Measurements from ENCODE around the gene KIR3DL3.
"Not testable (repeated sequence)": the region's sequence is repeated elsewhere in the genome, so short reads cannot be mapped to it uniquely, and the experiment has no call there.

KIR3DL3 gene

GRCh38 chr19:54731191-54731590 lies 6.9 kb downstream of the KIR3DL3 start:
- DNase-seq, result no peak

DNA sequence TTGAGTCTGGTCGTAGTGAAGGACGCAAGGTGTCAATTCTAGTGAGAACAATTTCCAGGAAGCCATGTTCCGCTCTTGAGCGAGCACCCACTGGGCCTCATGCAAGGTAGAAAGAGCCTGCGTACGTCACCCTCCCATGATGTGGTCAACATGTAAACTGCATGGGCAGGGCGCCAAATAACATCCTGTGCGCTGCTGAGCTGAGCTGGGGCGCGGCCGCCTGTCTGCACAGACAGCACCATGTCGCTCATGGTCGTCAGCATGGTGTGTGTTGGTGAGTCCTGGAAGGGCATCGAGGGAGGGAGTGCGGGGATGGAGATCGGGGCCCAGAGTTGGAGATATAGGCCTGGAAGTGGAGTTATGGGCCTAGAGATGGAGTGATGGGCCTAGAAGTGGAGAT lies 14.1 kb downstream of the KIR3DL3 start, which contains the start of gene KIR2DL3:
KIR2DL3 (plus strand) TSS at position 208 of the 400 bp plus-strand sequence; CDS start at position 241, 33 bp downstream.
- DNase-seq, result not testable (repeated sequence)

- no peak for DNase-seq
Measured at GRCh38 chr19:54738715-54739114, 14.5 kb downstream of the KIR3DL3 start.

- DNase-seq, result no peak
Measured at GRCh38 chr19:54739587-54740497, 15.6 kb downstream of the KIR3DL3 start.

DNA sequence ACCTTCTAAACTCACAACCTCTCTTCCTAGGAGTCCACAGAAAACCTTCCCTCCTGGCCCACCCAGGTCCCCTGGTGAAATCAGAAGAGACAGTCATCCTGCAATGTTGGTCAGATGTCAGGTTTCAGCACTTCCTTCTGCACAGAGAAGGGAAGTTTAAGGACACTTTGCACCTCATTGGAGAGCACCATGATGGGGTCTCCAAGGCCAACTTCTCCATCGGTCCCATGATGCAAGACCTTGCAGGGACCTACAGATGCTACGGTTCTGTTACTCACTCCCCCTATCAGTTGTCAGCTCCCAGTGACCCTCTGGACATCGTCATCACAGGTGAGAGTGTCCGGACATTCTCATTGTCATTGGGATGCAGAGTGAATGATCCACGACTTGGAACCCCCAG lies 17.7 kb downstream of the KIR3DL3 start:
- DNase-seq, result not testable (repeated sequence)

- not testable (repeated sequence) for DNase-seq
Measured at GRCh38 chr19:54744080-54744479, 19.8 kb downstream of the KIR3DL3 start.

GRCh38 chr19:54747614-54748322 lies 23.5 kb downstream of the KIR3DL3 start:
- not testable (repeated sequence) for DNase-seq

- DNase-seq, result not testable (repeated sequence)
Measured at GRCh38 chr19:54750276-54750675, 26.0 kb downstream of the KIR3DL3 start.

GRCh38 chr19:54756204-54757110 lies 32.2 kb downstream of the KIR3DL3 start:
- not testable (repeated sequence) for DNase-seq

DNA sequence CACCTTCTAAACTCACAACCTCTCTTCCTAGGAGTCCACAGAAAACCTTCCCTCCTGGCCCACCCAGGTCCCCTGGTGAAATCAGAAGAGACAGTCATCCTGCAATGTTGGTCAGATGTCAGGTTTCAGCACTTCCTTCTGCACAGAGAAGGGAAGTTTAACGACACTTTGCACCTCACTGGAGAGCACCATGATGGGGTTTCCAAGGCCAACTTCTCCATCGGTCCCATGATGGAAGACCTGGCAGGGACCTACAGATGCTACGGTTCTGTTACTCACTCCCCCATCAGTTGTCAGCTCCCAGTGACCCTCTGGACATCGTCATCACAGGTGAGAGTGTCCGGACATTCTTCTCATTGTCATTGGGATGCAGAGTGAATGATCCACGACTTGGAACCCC lies 34.3 kb downstream of the KIR3DL3 start:
- DNase-seq, result not testable (repeated sequence)

DNA sequence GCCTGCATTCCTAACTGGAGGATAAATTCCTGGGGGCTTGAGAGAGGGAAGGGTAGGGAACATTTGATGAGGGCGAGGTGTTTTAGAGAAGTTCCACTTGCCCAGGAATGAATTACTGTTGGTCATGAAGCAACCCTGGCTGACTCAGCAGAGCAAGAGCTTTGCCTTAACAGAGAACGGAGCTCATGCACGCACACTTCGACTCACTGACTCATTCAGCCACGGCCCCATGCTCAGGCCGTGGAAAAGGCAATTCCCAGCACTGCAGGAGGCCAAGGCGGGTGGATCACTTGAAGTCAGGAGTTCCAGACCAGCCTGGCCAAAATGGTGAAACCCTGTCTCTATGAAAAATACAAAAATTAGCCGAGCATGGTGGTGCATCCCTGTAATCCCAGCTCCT lies 40.0 kb downstream of the KIR3DL3 start:
- DNase-seq, result not testable (repeated sequence)

DNA sequence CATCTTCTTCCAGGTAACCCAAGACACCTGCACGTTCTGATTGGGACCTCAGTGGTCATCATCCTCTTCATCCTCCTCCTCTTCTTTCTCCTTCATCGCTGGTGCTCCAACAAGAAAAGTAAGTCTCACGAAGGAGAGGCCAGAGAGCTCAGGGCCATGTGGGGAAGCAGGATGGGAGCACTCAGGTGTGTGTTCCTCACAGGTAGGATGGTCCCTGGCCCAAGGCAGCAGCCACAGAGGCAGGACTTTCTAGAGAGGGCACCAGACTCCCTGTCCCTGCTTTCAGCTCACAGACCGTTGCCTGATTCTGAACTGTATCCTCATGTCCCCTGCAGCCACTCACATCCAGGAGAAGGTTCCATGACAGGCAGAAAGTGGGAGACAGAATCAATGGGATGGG lies 42.2 kb downstream of the KIR3DL3 start:
- DNase-seq, result not testable (repeated sequence)

DNA sequence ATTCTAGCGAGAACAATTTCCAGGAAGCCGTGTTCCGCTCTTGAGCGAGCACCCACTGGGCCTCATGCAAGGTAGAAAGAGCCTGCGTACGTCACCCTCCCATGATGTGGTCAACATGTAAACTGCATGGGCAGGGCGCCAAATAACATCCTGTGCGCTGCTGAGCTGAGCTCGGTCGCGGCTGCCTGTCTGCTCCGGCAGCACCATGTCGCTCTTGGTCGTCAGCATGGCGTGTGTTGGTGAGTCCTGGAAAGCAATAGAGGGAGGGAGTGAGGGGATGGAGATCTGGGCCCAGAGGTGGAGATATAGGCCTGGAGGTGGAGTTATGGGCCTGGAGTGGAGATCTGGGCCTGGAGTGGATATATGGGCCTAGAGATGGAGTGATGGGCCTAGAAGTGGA lies 45.4 kb downstream of the KIR3DL3 start, which contains the start of gene KIR2DL1:
KIR2DL1 (plus strand) TSS at position 148 of the 400 bp plus-strand sequence; CDS start at position 206, 58 bp downstream.
- not testable (repeated sequence) for DNase-seq

- DNase-seq, result not testable (repeated sequence)
Measured at GRCh38 chr19:54770511-54770910, 46.3 kb downstream of the KIR3DL3 start.

GRCh38 chr19:54771018-54771960 lies 47.0 kb downstream of the KIR3DL3 start:
- DNase-seq, result not testable (repeated sequence)

DNA sequence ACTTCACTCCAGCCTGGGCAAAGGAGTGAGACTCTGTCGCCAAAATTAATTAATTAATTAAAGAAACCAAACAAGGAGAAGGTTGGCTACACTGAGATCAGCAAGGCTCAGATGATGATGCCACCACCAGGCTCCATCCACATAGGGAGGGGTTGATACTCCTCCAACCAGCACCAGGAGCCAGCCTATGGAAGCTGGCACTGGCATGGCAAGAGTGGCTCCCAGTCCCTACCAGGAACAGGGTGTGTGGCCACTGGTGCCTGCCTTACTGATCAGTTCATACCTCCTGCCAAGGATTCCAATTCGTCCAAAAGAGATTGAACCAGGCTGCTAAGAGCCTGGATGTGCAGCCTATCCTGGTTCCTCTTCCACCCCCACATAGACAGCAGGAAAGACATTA lies 48.4 kb downstream of the KIR3DL3 start:
- DNase-seq, result not testable (repeated sequence)

DNA sequence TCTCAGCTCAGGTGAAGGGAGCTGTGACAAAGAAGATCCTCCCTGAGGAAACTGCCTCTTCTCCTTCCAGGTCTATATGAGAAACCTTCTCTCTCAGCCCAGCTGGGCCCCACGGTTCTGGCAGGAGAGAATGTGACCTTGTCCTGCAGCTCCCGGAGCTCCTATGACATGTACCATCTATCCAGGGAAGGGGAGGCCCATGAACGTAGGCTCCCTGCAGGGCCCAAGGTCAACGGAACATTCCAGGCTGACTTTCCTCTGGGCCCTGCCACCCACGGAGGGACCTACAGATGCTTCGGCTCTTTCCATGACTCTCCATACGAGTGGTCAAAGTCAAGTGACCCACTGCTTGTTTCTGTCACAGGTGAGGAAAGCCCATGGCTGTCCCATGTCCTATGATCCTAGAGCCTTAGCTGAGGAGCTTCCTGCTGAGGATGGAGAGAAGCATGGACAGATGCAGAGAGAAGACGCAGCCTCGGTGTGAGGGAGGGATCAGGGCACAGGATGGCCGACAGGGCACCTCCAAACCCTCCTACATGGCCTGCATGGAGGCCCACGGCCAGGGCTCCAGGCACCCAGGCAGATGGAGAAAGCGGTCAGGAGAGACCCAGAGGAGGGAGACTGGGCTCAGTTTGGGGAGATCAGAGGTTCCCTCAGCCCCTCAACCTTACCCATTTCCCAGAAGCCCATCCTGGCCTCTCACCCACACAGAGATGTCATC lies 51.0 kb downstream of the KIR3DL3 start:
- not testable (repeated sequence) for DNase-seq

- not testable (repeated sequence) for DNase-seq
Measured at GRCh38 chr19:54775830-54776229, 51.6 kb downstream of the KIR3DL3 start.

- not testable (repeated sequence) for DNase-seq
Measured at GRCh38 chr19:54777851-54778250, 53.6 kb downstream of the KIR3DL3 start.

DNA sequence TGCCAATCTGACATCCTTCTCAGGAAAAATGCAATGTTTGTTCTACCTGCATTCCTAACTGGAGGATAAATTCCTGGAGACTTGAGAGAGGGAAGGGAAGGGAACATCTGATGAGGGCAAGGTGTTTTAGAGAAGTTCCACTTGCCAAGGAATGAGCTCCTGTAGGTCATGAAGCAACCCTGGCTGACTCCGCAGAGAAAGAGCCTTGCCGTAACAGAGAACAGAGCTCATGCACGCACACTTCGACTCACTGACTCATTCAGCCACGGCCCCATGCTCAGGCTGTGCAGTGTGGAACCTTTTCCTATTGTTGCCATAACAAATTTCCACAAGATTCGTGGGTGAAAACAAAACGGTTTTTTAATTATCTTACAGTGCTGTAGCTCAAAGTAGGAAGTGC lies 54.7 kb downstream of the KIR3DL3 start:
- DNase-seq, result not testable (repeated sequence)
